Erythroblast (primary cell): ENCODE data around the gene GFRA1.

Experiments used
- GATA1 ChIP-seq: IDR thresholded peaks from 2 replicates; pipeline ENCODE4 v1.6.1; 2011; ENCODE audit warnings: low read depth, mild to moderate bottlenecking, control low read depth, low read length, moderate library complexity
- POLR2A ChIP-seq: IDR thresholded peaks from 2 replicates; pipeline ENCODE4 v1.6.1; 2011; ENCODE audit warnings: mild to moderate bottlenecking, low read length

GRCh38 chr10:116104210-116104932 is 168.6 kb downstream of the GFRA1 start:
- no peak for TF ChIP-seq POLR2A
- TF ChIP-seq GATA1: no peak
